ENCODE results near the gene CTTNBP2. TPM values are rescaled to one million over a fixed set of nuclear protein-coding genes. Genes with fewer than 3 reads are reported as not detected.

CTTNBP2 gene
- polyA plus RNA-seq, 3 donors = 29.6 to 34.5 (median 30.6) TPM

DNA sequence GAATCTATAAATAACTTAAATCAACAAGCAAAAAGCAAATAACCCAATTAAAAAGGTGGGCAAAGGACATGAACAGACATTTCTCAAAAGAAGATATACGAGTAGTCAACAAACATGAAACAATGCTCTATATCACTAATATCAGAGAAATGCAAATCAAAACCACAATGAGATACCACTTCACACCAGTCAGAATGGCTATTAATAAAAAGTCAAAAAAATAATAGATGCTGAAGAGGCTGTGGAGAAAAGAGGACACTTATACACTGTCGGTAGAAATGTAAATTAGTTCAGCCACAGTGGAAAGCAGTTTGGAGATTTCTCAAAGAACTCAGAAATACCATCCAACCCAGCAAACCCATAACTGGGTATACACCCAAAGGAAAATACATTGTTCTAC is 70.6 kb downstream of the CTTNBP2 start:
- DNase-seq (ENCODE audit: extremely low read depth in 1 of 11, low read depth in 9 of 11, low spot score in 4 of 11) = no peak

DNA sequence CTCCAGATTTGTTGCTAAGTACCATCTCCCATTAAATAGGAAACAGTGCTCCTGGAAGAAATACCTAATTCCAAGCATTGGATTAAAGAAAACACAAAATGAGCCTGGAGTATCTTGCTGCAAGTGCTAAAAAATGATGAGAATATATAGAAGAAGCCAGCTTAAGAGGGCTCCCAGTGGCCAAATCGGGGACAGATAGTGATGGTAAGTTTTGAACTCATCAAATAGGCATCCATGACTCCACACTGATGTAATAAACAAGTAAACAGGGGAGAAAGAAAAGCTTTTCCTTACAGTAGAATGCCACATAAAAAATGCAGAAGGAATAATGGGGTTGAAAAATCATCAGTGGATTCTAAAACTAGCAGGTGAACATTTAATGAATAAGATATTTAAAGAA is 72.4 kb downstream of the CTTNBP2 start:
- no peak for DNase-seq (ENCODE audit: extremely low read depth in 1 of 11, low read depth in 9 of 11, low spot score in 4 of 11)

- no peak for DNase-seq (ENCODE audit: extremely low read depth in 1 of 11, low read depth in 9 of 11, low spot score in 4 of 11)
Observed at GRCh38 chr7:117800406-117800805, 72.8 kb downstream of the CTTNBP2 start.

DNA sequence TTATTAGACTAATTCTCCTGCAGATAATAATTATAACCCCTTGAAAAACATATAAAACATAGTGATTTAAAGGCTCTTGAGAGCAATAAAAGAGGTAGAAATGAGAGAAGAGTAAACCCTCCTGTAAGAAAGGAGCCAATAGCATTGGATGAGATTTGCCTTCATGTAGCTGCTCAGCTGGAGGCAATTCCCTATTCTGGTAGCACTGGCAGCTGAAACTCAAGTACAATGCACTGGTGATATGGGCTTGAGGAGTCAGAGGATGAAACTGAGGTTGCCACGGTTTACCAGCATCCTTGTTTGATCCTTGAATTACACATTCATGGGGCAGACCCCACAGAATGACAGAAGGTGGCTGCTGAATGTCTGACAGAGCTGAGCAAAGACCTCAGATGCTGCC is 76.4 kb downstream of the CTTNBP2 start:
- DNase-seq (ENCODE audit: extremely low read depth in 1 of 11, low read depth in 9 of 11, low spot score in 4 of 11) = no peak

DNA sequence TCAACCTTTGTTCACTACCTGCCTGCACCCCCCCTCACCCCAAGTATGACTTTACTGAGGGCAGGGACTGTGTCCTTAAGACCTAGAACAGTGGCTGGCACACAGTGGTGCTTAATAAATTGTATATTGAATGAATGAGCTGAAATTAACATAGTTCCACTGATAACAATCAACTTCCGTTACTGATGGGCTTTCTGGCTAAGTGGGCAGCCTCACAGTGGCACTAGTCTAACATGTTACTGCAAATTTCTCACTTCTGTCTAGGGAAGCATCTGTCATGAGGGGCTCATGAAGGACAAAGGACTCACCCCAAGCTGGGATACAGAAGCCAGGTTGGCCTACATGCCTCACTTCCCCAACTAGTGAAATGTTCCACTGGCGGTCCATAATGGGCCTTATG is 79.3 kb downstream of the CTTNBP2 start:
- no peak for DNase-seq (ENCODE audit: extremely low read depth in 1 of 11, low read depth in 9 of 11, low spot score in 4 of 11)

- DNase-seq (ENCODE audit: extremely low read depth in 1 of 11, low read depth in 9 of 11, low spot score in 4 of 11) = no peak
Observed at GRCh38 chr7:117793521-117793920, 79.7 kb downstream of the CTTNBP2 start.

DNA sequence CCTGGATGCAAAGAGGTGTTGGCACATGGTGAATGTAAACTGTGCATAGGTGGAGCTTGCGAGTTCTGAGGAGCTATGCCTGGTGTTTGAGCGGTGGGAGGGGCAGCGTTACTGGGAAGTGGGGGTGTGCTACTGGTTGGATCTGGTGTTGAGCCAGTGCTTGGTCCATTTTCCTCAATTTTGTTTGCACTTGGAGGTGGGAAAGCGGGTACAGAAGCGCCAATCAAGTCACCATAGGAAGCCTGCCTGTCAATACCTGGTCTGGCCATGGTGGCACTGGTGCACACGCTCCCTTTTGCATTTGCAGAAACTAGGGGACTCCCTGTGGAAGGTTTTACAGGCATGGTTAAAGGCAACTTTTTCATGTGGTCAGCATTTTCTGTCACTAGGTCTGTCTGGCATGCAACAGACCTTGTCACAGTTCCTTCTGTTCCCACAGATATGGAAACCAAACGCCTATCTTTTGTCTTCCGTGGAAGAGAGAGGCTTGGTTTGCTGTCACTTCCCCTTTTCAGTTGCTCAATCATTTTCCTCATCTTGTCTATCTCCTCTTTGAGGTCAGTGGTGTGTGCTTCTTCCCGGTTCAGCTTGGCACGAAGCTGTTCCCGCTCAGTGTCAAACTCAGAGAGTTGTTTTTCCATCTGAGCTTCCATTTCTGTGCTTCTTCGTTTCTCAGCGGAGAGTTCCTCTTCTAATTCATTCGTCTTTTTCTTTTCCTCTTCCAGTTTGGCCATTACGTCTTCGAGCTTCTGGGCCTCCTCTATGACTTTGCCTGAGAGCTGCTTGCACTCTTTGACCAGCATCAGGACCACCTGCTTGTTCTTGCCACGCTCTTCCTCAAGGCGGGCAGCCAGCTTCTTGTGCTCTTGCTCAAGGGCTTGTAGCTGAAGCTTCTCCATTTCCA is 81.1 kb downstream of the CTTNBP2 start:
- no peak for DNase-seq (ENCODE audit: extremely low read depth in 1 of 11, low read depth in 9 of 11, low spot score in 4 of 11)

DNA sequence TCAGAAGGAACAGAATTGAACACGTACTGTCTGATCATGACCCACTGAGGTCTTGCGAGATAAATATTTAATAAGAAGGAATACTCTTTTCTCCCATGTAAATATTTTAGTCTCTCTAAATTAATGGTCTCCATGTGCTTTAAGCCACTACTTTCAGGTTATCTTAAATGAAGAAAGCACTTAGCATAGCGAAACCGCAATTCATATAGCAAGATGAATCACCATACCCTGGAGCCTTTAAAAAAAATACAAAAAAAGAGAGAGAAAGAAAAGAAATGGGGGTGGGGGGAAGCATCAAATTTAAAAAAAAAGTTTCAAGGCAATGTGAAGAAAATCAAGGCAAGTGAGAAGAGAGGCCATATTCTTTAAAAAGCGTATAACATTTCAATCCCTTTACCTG is 82.5 kb downstream of the CTTNBP2 start:
- DNase-seq (ENCODE audit: extremely low read depth in 1 of 11, low read depth in 9 of 11, low spot score in 4 of 11) = no peak

DNA sequence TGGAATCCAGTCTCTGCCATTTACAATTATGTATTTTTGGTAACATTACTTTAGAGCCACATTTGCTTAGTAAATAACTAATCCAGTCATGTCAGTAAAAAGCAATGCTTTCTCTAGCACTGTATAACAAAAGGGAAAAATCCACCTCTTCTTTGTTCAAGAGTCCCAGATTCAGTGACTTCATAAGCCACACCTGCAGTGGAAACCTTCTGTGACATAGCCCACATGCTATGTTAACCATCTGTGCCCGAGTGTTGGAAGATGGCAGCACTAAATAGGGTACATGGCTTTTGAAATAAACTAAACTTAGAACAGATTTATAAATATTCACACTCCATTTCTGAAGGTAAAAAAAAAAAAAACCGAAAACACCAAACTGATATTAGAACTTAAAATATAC is 83.0 kb downstream of the CTTNBP2 start:
- no peak for DNase-seq (ENCODE audit: extremely low read depth in 1 of 11, low read depth in 9 of 11, low spot score in 4 of 11)

DNA sequence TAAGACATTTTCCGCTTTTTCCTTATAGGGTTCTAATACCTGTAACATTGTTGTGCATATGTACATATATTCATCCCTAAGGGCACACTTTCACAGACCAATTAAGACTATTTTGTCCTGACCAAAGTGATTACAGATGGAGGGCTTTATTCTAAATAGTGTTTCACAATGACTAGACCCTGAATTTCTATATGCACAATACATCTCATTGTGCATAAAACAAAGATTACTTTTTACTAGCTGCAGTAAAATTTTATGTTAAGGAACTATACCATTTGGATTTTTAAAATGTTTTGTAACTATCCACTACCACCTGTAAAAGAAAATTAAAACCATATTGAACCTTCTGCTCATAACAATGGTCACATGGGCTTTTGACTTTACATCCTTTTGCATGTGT is 87.8 kb downstream of the CTTNBP2 start:
- no peak for DNase-seq (ENCODE audit: extremely low read depth in 1 of 11, low read depth in 9 of 11, low spot score in 4 of 11)

DNA sequence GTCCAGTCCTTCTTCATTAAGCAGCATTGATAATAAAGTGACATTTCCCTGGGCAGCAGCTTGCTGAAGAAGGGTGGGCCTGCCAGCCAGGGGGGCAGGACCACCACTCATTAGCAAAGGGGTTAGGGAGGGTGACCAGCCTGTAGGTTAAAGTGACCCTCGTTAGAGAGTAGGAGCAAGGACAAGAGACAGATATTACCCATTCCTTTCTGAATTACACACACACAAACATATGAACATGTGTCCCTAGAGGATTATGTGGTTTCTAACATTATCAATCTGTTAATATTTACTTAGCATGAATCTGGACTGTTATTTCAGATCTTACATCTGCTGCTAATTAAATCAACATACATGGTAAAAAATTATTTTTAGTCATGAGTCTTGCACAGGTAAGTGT is 88.9 kb downstream of the CTTNBP2 start:
- no peak for DNase-seq (ENCODE audit: extremely low read depth in 1 of 11, low read depth in 9 of 11, low spot score in 4 of 11)

DNA sequence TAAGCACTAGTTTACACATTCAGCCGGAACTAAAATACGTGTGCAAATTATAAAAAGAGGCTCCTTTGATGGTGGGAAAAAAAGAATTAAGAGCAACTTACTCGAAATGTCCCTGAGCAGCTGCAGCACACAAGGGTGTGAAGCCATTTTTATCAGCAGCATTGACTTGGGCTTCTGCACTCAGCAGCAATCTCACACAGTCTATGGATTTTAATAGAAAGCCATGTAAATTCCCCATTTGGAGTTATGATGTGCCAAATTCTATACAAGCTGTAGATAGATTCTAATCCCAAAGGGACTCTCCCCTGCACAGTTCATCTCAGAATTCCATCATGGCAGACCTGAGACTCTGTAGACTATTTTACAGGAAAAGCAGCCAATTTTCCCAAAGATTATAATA is 90.5 kb downstream of the CTTNBP2 start:
- DNase-seq (ENCODE audit: extremely low read depth in 1 of 11, low read depth in 9 of 11, low spot score in 4 of 11) = no peak

DNA sequence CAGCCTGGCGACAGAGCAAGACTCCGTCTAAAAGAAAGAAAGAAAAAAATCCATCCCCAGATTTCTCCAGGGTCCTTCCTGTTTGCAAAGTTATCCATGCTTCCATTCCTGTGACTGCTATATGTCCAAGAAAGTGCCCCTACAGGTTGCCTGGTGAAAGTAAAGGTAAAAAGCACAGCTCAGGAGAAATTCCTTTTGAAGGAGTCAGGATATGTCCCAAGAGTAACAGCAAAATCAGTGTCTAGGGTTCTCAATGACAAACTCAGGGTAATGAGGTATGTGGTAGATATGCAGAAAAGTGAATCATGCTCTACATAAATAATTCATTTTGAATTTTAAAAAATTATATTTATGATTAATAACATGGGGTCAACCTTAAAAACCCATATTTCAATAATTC is 91.5 kb downstream of the CTTNBP2 start:
- DNase-seq (ENCODE audit: extremely low read depth in 1 of 11, low read depth in 9 of 11, low spot score in 4 of 11) = no peak

DNA sequence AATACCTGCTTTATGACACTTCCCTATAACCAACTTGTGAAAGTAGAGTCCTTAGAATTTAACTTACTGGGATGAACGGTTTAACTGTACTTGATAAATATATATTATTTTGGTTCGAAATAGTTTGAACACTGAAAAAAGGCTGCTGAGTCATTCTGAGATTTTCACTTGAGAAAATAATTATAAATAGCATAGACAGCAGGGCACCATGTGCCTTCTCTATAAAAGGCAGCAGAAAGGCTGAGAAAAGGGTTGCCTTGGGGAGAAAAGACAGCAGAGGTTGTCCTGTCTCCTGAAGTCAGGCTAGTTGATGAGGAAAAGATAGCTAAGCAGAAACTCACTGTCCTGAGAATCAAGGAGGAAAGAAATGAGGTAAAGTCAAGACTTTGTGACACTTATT is 92.4 kb downstream of the CTTNBP2 start:
- DNase-seq (ENCODE audit: extremely low read depth in 1 of 11, low read depth in 9 of 11, low spot score in 4 of 11) = no peak

DNA sequence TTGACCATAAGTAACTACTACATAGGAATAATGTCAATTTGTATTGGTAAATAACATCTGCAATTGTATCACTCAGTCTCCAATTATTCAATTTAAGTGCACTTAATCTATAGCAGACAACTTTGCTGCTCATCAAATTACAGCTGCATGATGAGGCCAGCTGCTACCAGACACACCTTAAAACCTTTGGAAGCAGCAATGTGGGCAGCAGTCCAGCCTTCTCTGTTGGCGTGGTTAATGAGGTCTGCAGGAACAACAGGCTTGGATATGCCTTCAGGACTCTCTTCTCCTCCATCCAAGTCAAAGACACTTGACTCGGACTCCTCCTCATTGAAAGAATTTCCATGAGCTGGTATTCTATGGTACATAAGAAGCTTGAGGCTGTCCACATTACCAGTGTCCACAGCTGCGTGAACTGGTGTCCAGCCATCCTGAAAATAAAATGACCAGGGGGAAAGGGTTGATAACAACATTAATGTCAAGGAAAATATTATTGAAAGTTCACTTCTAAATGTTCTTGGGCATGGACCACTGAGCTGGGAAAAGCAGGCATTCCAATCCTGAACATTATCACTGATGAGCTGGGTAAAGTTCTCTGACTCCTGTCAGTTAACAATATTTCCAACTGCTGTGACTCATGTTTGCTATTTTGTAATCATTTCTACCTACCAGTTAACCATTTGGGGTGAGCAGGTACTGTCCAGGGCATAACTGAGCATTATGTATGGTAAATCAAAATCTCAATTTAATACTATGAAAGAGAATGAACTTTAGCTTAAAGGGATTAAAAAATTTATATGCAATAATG is 95.7 kb downstream of the CTTNBP2 start:
- peak in 1 of 11 donors; percentile 13 for DNase-seq (ENCODE audit: extremely low read depth in 1 of 11, low read depth in 9 of 11, low spot score in 4 of 11)

DNA sequence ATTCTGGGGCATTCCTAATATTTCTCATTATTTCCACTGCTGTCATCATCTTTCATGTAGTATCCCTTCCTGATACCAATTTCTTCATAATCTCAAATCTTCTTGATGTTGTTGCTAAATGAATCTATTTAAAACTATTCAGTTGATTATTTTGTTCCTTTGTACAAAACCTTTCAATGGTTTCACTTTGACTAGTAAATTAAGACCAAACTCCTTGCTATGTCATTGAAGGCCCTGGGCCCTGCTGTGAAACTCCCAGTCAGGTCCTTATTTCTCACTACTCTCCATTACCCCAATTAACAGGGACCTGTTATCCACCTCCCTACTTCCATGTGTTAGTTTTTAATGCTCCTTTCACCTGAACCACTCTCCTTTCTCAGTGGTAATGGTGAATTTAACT is 97.0 kb downstream of the CTTNBP2 start:
- no peak for DNase-seq (ENCODE audit: extremely low read depth in 1 of 11, low read depth in 9 of 11, low spot score in 4 of 11)

DNA sequence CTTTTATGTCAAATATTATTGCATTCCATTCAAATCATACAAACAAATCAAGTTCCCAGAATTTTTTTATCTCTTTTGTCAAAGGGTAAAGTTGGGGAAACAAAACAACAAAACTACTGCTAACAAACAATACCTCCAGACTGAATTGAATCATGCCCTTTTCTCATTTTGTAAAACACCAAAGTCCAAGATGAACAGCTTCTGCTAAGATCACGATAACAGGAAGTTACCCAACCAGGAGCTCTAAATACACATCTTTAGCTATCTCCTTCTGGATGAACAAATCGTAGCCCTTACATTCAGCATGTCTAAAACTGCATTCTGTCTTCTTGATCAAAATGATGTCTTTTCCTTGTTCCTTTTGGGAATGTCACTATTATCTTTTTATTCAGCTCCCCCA is 97.4 kb downstream of the CTTNBP2 start:
- no peak for DNase-seq (ENCODE audit: extremely low read depth in 1 of 11, low read depth in 9 of 11, low spot score in 4 of 11)

- no peak for DNase-seq (ENCODE audit: extremely low read depth in 1 of 11, low read depth in 9 of 11, low spot score in 4 of 11)
Observed at GRCh38 chr7:117774943-117775342, 98.3 kb downstream of the CTTNBP2 start.

DNA sequence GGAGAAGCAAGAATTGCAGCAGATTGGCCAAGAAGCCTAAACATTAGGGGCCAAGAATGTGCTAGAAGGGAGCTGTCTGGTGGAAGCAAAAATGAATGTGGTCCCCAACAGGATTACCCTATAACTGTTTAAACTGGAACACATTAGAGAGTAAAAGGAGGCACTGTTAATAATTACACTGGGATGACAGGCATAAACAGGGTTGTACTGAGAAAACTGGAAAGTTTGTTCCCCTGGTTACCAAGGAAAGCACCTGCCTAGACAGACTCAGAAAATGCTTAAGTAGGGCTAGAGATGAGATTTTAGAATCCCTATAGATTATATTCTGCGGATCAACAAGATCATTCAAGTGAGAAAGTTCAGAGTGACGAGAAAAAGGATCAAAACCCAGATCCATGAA is 100.8 kb downstream of the CTTNBP2 start:
- peak in 3 of 11 donors; percentile 27 to 46 (median 30) for DNase-seq (ENCODE audit: extremely low read depth in 1 of 11, low read depth in 9 of 11, low spot score in 4 of 11)

DNA sequence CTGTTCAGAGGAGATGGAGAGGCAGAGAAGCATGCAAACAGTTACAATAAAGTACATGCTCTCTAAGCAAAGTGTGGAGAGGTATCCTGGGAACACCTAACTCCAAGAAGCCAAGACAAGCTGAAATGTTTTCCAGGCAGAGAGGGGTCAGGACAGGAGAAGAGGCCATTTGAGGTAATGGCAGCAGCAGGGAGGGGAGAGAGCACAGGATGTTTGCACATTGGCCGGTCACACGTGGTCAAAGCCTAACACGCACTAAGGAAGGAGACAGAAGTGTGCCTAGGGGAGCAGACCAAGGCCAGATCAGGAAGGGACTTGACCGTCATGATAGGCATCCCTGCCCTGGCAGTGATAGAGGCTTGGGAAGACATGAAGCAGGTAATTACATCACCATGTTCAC is 101.5 kb downstream of the CTTNBP2 start:
- peak in 1 of 11 donors; percentile 18 for DNase-seq (ENCODE audit: extremely low read depth in 1 of 11, low read depth in 9 of 11, low spot score in 4 of 11)
